ENCODE measurements around the gene RXRA. TPM values are rescaled to one million over a fixed set of nuclear protein-coding genes. Genes with fewer than 3 reads are reported as not detected.
A peak's percentile ranks its signal among the peaks of the same experiment; 100 is the strongest.

Gene RXRA
- total RNA-seq, 2 donors from 2014 or later = 34.5 to 50.8 TPM

- DNase-seq (ENCODE audit: low spot score) = no peak
- Histone ChIP-seq H3K4me3 (peak overlapping the region in 1 of 2 donors; percentile 10), H3K4me1 (peaks cover 0 to 86% of the 10 kb centered on the region in 2 donors), H3K27ac (peak overlapping the region; percentile 87 to 88), H3K9me3 (no peaks in the 10 kb centered on the region), H3K36me3 (peaks cover 32% of the 10 kb centered on the region), H3K27me3 (no peaks in the 10 kb centered on the region)
- no peak for TF ChIP-seq CTCF (IDR thresholded peaks at IDR 0.05)
Observed at GRCh38 chr9:134433909-134434882, 107.9 kb downstream of the RXRA start.

- Histone ChIP-seq H3K9me3 (no peaks in the 10 kb centered on the region), H3K27ac (peak overlapping the region; percentile 87 to 88), H3K36me3 (peaks cover 26% of the 10 kb centered on the region), H3K4me1 (peaks cover 0 to 86% of the 10 kb centered on the region in 2 donors), H3K27me3 (no peaks in the 10 kb centered on the region), H3K4me3 (peak overlapping the region in 1 of 2 donors; percentile 10)
- TF ChIP-seq CTCF (IDR thresholded peaks at IDR 0.05) = no peak
- DNase-seq (ENCODE audit: low spot score) = peak; percentile 98
Observed at GRCh38 chr9:134434894-134435506, 108.7 kb downstream of the RXRA start.

- Histone ChIP-seq H3K27me3 (no peaks in the 10 kb centered on the region), H3K27ac (peak overlapping the region; percentile 87 to 88), H3K4me3 (peak overlapping the region in 1 of 2 donors; percentile 1), H3K36me3 (peaks cover 18% of the 10 kb centered on the region), H3K4me1 (peaks cover 0 to 85% of the 10 kb centered on the region in 2 donors), H3K9me3 (no peaks in the 10 kb centered on the region)
- no peak for DNase-seq (ENCODE audit: low spot score)
- no peak for TF ChIP-seq CTCF (IDR thresholded peaks at IDR 0.05)
Observed at GRCh38 chr9:134435550-134436378, 109.5 kb downstream of the RXRA start.

- no peaks in the 10 kb centered on the region for H3K27me3 ChIP-seq
- peaks cover 0 to 78% of the 10 kb centered on the region in 2 donors for H3K4me1 ChIP-seq
- no peak for DNase-seq (ENCODE audit: low spot score)
- no peaks in the 10 kb centered on the region for H3K9me3 ChIP-seq
- peaks cover 14% of the 10 kb centered on the region for H3K36me3 ChIP-seq
- no peak overlapping the region for H3K4me3 ChIP-seq
- peak overlapping the region; percentile 50 to 88 for H3K27ac ChIP-seq
- no peak for TF ChIP-seq CTCF (IDR thresholded peaks at IDR 0.05)
Observed at GRCh38 chr9:134436379-134436762, 110.1 kb downstream of the RXRA start.

- Histone ChIP-seq H3K4me1 (peaks cover 0 to 77% of the 10 kb centered on the region in 2 donors), H3K27ac (peak overlapping the region in 1 of 2 donors; percentile 88), H3K4me3 (no peak overlapping the region), H3K36me3 (peaks cover 14% of the 10 kb centered on the region), H3K27me3 (no peaks in the 10 kb centered on the region), H3K9me3 (no peaks in the 10 kb centered on the region)
- no peak for DNase-seq (ENCODE audit: low spot score)
- no peak for TF ChIP-seq CTCF (IDR thresholded peaks at IDR 0.05)
Observed at GRCh38 chr9:134436911-134437310, 110.7 kb downstream of the RXRA start.

Data from right atrium auricular region (tissue), 2 donors.